SH-SY5Y (cell line): ENCODE data around the gene CHMP2A.

Experiments
- GATA2 ChIP-seq: IDR thresholded peaks from 2 replicates; pipeline ENCODE4 v1.6.1; 2011; ENCODE audit warnings: mild to moderate bottlenecking, low read depth, low read length
- GATA3 ChIP-seq: IDR thresholded peaks from 2 replicates; pipeline ENCODE4 v1.6.1; 2011; ENCODE audit warnings: low read depth, mild to moderate bottlenecking, low read length, moderate library complexity

Gene CHMP2A

DNA sequence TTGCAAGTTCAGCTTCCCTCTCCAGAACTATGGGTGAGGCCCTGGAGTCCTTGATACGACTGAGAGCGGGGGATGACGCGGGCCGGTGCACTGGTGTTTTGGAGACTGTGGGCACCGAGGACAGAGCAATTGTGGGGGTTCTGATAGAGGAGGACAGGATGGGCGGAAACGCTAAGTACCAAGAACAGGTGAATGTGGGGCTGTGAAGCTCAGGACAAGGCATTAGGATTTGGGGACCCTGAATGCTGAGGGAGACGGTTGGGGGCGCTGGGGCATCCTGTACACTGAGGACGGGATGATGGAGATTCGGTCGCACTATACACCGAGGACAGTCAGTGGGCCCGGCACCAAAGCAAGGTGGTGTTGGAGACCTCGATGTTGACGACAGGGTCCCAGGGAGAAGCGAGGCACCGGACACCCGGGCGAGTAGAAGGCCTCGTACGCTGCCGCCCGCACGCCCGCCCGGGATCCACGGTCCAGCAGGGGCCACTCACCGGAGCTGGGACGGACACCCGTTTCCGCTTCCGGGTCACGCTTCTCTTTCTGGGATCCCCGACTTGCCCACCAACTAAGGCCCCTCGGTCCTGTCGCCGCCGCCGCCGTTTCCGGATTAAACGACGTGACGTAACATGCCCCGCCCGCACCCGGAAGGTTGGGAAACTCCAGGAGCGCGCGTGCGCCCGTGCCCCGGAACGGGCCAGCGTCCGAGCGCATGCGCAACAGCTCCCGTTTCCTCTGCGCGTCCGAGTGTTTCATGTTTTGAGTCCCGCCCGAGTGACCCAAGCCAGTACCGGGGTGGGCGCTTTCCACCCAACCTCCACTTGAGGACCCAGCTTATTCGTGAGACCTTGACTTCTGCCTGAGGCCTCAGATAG lies at the start of gene CHMP2A:
Gene CHMP2A (minus strand): TSS at position 612 of the 875 bp plus-strand sequence. CDS start 893 bp downstream, outside the sequence.
- TF ChIP-seq GATA2 (no peak), GATA3 (no peak)

DNA sequence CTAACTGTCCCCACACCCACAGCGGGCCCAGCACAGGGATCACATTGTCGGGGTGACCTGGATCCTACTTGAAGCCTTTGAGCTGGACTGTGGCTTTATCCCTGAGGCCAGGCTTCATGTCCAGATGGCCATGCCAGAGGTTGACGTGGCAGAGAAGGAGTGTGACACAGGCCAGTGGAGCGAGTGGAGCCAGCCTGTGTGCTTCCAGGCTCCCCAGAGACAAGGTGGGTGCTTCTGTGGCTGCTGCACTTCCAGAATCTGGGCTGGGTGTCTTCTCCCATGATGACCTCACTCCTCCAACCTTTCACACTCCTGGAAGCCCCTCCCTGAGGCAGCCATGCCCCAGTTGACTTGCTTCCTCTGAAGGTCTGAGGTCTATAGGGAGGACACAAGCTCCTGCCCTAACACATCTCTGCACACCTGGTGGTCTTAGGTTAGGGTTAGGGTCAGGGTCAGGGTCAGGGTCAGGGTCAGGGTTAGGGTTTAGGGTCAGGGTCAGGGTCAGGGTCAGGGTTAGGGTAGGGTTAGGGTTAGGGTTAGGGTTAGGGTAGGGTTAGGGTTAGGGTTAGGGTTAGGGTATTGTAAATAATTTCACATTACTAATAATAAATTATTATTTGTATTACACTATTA lies 31.3 kb upstream of the CHMP2A start:
- TF ChIP-seq GATA2, result no peak
- no peak for TF ChIP-seq GATA3

DNA sequence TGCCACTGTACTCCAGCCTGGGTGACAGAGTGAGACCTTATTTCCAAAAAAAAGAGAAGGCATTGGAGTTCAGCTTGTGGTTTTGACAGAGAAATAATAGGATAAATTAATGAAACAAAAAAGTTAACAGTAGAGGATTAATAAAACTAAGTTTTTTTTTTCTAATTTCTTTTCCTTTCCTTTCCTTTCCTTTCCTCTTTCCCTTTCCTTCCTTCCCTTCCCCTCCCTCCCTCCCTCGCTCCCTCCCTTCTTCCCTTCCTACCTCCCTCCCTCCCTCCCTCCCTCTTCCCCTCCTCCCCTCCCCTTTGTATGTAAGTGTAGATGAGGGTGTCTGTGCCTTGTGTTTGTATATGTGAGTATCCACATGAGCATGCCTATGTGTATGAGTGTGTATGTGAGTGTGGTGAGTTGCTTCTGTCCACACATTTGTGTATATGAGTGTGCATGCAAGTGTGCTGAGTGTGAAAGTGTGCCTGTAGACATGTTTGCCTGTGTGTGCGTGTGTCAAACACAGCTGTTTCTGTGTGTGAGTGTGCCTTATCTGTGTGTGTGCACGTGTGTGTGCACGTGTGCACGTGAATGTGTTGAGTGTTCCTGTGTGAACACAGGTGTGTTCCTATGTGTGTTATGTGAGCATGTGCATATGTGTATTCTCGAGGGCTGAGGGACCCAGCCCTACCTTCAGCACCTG lies 30.7 kb upstream of the CHMP2A start:
- no peak for TF ChIP-seq GATA2
- TF ChIP-seq GATA3, result no peak

DNA sequence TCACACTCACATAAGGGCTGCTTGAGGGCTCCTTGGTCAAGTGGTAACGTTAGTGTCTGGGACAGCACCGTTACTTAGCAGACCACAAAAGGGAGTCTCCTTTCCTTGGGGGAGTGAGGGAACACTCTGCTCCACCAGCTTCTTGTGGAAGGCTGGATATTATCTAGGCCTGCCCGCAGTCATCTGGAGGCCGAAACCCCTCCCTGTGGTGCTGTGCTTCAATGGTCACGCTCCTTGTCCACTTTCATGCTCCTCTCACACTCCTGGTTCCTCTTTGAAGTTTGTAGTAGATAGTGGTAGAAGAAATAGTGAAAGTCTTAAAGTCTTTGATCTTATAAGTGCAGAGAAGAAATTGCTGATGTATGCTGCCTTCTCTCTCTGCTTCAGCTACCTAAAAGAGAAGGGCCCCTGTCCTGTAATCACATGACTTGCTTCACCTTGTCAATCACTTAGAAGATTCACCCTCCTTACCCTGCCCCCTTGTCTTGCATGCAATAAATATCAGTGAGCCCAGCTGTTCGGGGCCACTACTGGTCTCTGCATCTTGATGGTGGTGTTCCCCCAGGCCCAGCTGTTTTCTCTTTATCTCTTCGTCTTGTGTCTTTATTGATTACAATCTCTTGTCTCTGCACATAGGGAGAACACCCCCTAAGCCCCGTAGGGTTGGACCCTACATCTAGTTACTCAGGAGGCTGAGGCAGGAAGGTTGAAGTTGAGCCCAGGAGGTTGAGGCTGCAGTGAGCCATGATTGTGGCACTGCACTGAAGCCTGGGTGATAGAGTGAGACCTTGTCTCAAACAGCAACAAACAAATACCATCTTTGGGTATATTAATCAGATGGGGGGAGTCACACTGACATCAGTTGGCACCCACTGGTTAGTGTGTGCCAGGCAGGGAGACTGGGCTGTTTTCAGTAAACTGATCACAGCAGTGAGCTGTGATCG lies 29.9 kb upstream of the CHMP2A start:
- no peak for TF ChIP-seq GATA2
- no peak for TF ChIP-seq GATA3

DNA sequence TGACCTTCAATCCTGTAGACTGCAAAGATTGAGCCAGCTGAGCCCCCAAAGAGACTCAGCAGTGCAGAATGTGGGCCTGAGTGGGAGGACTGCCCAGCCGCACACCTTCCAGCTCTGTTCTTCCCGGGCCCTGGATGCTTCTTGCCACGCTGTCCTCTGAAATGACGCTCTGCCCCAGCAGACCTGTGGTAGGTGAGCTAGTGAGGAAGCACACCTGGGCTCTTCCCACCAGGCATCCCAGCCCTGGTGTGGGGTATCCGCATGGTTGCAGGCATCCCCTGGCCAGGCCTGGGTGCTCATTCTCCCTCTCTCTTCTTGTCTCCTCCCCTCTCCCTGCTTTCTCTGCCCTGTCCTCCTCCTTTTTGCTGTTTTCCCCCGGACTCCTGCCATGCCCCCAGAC lies 28.1 kb upstream of the CHMP2A start:
- no peak for TF ChIP-seq GATA3
- TF ChIP-seq GATA2, result no peak

DNA sequence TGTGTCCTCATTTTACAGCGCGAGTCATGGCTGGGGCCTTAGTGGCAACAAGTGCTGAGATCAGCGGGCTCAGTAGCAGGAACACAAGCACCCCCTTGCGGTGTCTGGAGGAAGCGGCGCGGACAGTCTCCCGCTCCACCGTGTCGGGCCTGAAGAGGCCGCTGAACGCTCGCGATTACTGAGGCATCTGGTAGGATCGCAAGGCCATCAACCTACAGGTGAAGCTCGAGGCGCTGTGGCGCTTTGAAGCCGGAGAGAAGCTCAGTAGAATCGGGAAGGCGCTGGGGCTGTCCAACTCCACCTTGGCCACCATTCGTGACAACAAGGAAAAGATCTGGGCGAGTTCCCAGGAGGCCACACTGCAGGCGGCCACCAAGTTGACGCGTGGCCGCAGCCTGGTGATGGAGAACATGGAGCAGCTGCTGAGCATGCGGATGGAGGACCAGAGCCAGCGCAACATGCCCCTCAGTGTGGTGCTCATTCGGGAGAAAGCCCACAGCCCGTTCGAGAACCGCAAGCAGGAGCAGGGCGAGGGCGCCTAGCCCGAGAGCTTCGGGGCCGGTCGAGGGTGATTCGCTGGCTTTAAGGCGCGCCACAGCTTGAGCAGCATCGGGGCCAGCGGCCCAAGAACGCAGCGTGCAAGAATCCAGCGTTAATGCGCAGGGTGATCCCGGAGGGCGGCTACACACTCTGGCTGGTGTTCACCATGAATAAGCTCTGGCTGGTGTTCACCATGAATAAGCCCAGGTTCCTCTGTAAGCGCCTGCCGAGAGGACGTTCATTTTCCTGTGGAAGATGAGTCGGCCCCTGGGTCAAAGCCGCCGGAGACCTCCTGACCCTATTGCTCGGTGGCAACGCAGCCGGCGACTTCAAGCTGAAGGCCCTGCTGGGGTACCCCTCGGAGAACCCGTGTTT lies 26.6 kb upstream of the CHMP2A start:
- TF ChIP-seq GATA3 (no peak), GATA2 (no peak)

DNA sequence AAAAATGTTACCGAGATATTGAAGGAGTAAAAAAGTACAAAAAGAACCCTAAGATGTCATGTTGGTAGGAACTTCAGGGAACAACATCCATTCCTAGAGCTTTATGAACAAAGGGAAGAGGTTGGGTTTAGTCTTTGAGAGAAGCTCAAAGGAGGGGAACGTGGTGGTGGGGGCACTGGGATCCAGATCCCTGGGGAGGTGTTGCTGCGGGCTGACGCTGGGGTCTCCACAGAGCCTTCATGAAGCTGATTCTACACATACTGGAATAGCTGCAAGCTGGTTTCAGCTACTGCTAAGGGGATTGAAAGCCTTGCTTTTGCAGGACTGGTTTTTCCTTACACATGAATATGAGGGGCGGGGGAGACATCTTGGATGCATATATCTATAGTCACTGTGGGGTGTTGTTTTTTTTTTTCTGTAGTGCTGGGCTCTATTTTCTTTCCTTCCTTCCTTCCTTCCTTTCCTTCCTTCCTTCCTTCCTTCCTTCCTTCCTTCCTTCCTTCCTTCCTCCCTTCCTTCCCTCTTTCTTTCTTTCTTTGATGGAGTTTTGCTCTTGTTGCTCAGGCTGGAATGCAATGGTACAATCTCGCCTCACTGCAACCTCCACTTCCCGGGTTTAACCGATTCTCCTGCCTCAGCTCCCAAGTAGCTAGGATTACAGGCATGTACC lies 24.7 kb upstream of the CHMP2A start:
- no peak for TF ChIP-seq GATA3

DNA sequence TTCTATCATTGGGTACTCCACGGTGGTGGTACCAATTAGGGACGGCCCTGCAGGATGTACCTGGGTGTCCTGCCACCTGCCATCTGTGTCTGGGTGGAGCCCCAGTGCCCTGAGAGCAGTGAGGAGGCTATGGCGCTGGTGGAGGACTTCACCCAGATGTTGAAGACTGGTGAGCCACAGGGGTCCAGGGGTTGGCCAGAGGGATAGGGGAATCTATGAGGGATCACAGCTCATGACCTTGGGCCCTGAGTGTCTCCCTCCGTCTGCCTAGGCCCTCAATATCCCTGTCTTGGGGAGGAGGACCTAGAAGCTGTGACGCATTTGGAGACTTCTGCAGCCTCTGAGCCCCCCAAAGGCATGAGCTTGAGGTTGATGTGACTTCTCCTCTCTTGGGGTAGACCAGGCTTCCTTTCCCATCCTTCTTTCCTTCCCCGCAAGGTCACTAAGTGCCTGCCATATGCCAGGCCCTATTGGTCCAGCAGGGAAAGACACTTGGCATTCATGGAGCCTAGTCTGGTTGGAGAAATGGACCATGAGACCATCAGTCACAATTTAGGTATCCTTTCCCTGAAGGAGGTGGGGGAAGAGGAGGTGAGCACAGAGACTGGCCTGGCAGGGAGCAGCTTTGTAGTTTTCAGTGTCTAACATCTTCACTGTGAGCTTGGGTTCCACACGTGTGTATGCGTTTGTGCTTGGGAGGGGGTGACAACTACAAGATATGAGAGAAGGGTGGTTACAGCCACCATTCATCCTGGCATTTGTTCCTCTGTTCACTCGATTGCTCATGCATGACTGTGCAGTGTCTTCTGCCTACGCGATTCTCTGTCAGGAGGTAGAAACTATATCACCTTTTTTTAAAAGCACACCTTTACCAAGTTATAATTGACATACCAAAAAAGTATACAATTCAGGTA lies 23.4 kb upstream of the CHMP2A start:
- TF ChIP-seq GATA2, result no peak
- no peak for TF ChIP-seq GATA3

DNA sequence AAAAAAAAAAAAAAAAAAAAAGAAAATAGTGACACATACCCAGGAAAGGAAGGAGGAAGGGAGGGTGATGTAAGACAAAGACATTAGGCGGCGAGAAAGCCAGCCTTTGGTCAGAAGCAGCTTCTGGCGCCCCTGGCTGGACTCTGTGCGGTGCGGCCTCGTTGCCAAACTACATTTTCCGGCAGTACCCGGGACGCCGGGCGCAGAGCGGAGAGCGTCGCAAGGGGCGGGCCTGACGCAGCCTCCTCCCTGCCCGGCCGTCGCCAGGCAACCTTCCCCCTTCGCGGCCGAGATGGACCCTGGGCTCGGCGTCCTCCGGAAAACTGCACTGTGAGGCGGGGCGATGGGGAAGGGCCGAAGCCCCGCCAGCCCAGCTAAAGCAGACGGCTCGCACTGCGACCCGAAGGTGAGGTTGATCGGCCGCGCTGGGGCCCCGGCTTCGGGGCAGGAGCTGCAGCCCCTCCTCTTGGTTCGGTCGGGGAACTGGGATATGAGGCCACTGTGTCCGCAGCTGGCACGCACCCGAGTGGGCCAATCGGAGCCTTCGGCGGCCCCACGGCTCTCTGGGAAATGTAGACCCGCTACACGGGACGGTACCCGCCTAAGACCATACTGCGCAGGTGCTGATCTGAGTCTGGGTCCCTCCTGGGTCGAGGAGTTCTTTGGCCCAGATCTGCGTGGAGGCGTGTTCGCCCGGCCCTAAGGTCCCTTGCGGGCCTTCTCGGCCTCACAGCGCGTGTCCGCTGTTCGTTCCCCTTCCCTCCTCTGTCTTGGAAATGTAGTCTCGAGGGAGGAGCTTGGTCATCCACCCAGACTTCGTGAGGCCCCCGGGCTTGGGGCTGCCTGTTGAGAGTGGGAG lies 20.5 kb upstream of the CHMP2A start:
- TF ChIP-seq GATA2, result no peak
- TF ChIP-seq GATA3, result no peak

DNA sequence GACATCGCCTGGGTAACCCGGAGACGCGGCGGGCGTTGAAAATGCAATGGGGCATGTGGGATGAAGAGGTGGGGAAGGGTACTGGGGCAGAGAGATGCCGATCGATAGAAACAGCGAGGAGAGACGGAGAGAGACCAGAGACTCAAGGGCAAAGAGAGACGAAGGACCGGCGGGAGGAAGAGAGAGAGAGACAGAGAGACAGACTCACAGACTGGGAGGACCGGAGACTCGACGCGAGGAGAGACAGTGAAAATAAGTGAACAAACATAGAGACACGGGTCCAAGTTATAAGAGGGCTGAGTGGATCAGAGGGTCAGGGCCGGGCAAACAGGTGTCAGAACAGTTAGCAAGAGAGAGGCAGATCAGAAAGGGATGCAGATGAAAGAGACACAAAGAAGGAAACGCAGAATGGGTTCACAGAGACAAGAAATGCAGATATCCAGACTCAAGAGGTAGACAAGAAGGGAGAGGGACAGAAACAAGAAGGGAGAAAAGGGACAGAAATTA lies 18.8 kb upstream of the CHMP2A start:
- TF ChIP-seq GATA3 (no peak), GATA2 (no peak)
